Ovary (tissue), 3 donors: ENCODE data around the gene NLRC5.

ENCODE experiments used
- POLR2A ChIP-seq: fragments of 450-650 bp; IDR thresholded peaks from one replicate; pipeline ENCODE4 v1.6.1; 2017; ENCODE audit warnings: antibody characterized with exemption, mild to moderate bottlenecking, moderate library complexity
- TF ChIP-seq, protein P1 (sequence below), 3 donors: fragments of 450-650 bp in 2 of 3; fragments of 200-600 bp in 1 of 3; IDR thresholded peaks; one replicate each; pipeline versions ENCODE4 v1.5.1 to v1.8.0; 2016 to 2022; ENCODE audit warnings: antibody characterized with exemption in 3 of 3, mild to moderate bottlenecking in 1 of 3
- donor health status: DM: no; HTN: no; CAD: no.

DNA sequence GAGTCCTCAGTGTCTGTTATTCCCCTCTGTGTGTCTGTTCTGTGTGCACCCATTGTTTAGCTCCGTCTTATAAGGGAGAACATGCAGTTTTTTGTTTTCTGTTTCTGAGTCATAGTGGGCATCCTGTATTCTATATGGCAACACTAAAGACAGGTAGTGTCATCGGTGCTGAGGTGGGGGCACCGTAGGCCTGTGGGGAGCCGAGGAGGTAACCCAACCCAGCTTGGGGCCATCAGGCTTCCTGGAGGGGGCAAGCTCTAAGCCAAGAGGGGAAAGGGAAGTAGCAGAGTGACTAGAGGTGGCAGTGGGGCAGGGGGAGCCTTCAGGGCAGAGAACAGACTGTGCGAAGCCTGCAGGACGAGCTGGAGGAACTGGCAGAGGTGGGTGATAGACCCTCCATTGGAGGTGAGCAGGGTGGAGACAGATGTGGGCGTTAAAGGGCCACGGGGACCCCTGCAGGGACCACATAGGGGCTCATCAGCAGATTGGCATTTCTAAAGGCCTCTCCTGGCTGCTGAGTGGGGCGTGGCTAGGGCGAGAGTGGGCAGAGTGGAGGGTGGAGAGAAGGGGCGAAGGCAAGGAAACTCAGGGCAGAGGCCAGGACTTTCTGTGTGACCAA is 139.5 kb downstream of the NLRC5 start:
- TF ChIP-seq, protein P1, sequence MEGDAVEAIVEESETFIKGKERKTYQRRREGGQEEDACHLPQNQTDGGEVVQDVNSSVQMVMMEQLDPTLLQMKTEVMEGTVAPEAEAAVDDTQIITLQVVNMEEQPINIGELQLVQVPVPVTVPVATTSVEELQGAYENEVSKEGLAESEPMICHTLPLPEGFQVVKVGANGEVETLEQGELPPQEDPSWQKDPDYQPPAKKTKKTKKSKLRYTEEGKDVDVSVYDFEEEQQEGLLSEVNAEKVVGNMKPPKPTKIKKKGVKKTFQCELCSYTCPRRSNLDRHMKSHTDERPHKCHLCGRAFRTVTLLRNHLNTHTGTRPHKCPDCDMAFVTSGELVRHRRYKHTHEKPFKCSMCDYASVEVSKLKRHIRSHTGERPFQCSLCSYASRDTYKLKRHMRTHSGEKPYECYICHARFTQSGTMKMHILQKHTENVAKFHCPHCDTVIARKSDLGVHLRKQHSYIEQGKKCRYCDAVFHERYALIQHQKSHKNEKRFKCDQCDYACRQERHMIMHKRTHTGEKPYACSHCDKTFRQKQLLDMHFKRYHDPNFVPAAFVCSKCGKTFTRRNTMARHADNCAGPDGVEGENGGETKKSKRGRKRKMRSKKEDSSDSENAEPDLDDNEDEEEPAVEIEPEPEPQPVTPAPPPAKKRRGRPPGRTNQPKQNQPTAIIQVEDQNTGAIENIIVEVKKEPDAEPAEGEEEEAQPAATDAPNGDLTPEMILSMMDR (IDR thresholded peaks at IDR 0.05): no peak
- TF ChIP-seq POLR2A: no peak
